ENCODE measurements around the gene TVP23B.
"Not testable (repeated sequence)": the region's sequence is repeated elsewhere in the genome, so short reads cannot be mapped to it uniquely, and the experiment has no call there.

TVP23B gene

GRCh38 chr17:18791402-18791801 lies 10.4 kb downstream of the TVP23B start:
- DNase-seq (ENCODE audit: low read depth in 2 of 2): not testable (repeated sequence)

GRCh38 chr17:18794841-18795240 lies 13.9 kb downstream of the TVP23B start:
- not testable (repeated sequence) for DNase-seq (ENCODE audit: low read depth in 2 of 2)

- DNase-seq (ENCODE audit: low read depth in 2 of 2): not testable (repeated sequence)
These were observed 15.9 kb downstream of the TVP23B start for GRCh38 chr17:18796887-18797286.

- not testable (repeated sequence) for DNase-seq (ENCODE audit: low read depth in 2 of 2)
These were observed 22.7 kb downstream of the TVP23B start for GRCh38 chr17:18803458-18804245.

- not testable (repeated sequence) for DNase-seq (ENCODE audit: low read depth in 2 of 2)
These were observed 34.9 kb downstream of the TVP23B start for GRCh38 chr17:18815924-18816323.

- peak in 1 of 2 donors; percentile 1 for DNase-seq (ENCODE audit: low read depth in 2 of 2)
These were observed 35.7 kb downstream of the TVP23B start for GRCh38 chr17:18816489-18817371.

GRCh38 chr17:18821430-18821829 lies 40.4 kb downstream of the TVP23B start:
- DNase-seq (ENCODE audit: low read depth in 2 of 2): not testable (repeated sequence)

GRCh38 chr17:18827613-18828012 lies 46.6 kb downstream of the TVP23B start:
- DNase-seq (ENCODE audit: low read depth in 2 of 2): not testable (repeated sequence)

- DNase-seq (ENCODE audit: low read depth in 2 of 2): no peak
These were observed 67.5 kb downstream of the TVP23B start for GRCh38 chr17:18848501-18848900.

GRCh38 chr17:18850679-18851078 lies 69.7 kb downstream of the TVP23B start:
- DNase-seq (ENCODE audit: low read depth in 2 of 2): no peak

- DNase-seq (ENCODE audit: low read depth in 2 of 2): no peak
These were observed 70.2 kb downstream of the TVP23B start for GRCh38 chr17:18851201-18851600.

- no peak for DNase-seq (ENCODE audit: low read depth in 2 of 2)
These were observed 74.0 kb downstream of the TVP23B start for GRCh38 chr17:18854956-18855355.

GRCh38 chr17:18855831-18856569 lies 75.0 kb downstream of the TVP23B start:
- DNase-seq (ENCODE audit: low read depth in 2 of 2): peak; percentile 81 to 82

Measured in stimulated activated CD8-positive, alpha-beta memory T cell treated with anti-CD3 and anti-CD28 coated beads, Interleukin-15, amount 100 ng/mL, for 48 hours (primary cell).